ENCODE results near the gene IFIT1.
"Not testable (repeated sequence)": the region's sequence is repeated elsewhere in the genome, so short reads cannot be mapped to it uniquely, and the experiment has no call there.

The IFIT1 gene

DNA sequence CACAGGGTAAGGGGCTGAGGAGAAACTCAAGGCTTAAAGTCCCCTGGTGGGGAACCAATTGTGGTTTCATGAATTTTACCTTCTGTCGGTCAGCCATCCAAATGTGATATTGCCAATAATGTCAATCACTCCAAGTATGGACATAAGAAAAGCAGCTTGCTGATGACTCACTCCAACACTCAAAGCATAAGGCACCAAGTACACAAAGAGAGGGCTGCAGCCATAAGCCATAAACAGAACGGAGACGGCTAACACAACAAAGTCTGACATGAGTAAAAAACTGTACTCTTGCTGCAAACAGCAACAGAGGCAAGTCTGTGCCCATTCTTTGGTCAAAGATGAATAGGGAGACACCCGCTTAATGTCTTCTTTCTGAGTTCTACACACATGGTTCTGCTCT lies 46.1 kb downstream of the IFIT1 start:
- Histone ChIP-seq H3K4me3 (ENCODE audit: insufficient read depth, low read depth, low read length) (no peak overlapping the region), H3K4me1 (ENCODE audit: control insufficient read depth, insufficient read depth, low read length) (no peaks in the 10 kb centered on the region), H3K27ac (ENCODE audit: insufficient read depth, low read depth, low read length, poor library complexity, severe bottlenecking) (no peak overlapping the region), H3K9me3 (ENCODE audit: control insufficient read depth, low read length) (no peaks in the 10 kb centered on the region), H3K27me3 (ENCODE audit: control insufficient read depth, insufficient read depth, low read length, poor library complexity, severe bottlenecking) (no peaks in the 10 kb centered on the region), H3K36me3 (ENCODE audit: control insufficient read depth, insufficient read depth, low read length) (no peaks in the 10 kb centered on the region)
- WGBS, 2 experiments, result 93 to 96% methylated on average over 4 of the region's 4 CpGs

DNA sequence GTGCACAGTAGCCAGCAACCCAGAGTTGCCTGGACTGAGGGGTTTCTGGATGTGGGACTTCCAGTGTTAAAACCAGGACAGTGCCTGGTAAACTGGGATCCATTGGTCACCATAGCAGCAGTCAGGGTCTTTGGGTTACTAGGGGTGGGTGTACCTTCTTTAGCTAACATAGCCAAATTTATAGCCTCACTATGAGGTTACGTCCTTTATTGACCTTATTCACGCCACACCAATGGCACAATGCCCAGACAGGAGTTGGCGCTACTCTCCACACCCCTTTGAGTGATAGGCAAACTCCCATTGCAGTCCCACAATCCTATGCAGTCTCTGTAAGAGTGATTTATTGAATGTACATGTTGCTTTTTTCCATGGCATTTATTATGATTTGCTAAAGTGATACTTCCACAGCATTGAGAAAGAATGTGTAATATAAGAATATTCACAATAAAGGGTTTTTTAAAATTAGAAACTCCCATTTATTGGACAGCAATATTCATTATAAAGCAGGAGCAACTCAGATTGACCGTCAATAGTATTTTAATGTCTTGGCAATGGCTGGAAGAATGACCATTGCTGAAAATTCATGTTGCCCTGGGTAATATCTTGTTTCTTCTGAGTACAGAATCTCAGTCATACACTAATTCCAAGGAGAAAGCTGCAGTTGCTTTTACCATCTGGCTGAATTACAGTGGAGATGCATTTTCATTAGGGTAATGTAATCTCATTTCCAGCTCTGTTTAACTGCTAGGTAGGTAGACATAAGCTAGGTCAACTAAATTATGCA lies 48.0 kb downstream of the IFIT1 start:
- no peaks in the 10 kb centered on the region for H3K27me3 ChIP-seq (ENCODE audit: control insufficient read depth, insufficient read depth, low read length, poor library complexity, severe bottlenecking)
- no peak overlapping the region for H3K4me3 ChIP-seq (ENCODE audit: insufficient read depth, low read depth, low read length)
- WGBS, 2 experiments, result 95 to 96% methylated on average over 4 of the region's 4 CpGs
- H3K27ac ChIP-seq (ENCODE audit: insufficient read depth, low read depth, low read length, poor library complexity, severe bottlenecking), result no peak overlapping the region
- H3K9me3 ChIP-seq (ENCODE audit: control insufficient read depth, low read length), result no peaks in the 10 kb centered on the region
- H3K4me1 ChIP-seq (ENCODE audit: control insufficient read depth, insufficient read depth, low read length), result no peaks in the 10 kb centered on the region
- H3K36me3 ChIP-seq (ENCODE audit: control insufficient read depth, insufficient read depth, low read length), result no peaks in the 10 kb centered on the region

DNA sequence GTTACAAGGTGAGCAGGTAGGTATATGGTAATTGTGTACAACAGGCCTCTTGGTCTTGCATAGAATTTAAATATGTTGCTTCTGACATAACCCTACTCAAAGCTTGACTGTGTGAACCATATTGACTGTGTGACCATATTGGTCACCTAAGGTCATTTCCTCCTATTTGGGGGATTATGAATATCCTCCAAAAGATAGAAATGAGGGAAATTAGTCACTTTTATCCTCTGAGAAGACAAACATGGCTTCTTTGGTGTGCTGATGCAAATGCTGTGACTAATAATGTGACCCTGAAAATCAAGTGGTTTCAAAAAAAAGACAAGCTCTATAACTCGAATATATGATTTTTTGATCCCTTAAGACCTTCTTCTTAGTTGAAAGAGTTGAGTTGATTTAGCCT lies 49.9 kb downstream of the IFIT1 start:
- Histone ChIP-seq H3K36me3 (ENCODE audit: control insufficient read depth, insufficient read depth, low read length) (no peaks in the 10 kb centered on the region), H3K27me3 (ENCODE audit: control insufficient read depth, insufficient read depth, low read length, poor library complexity, severe bottlenecking) (no peaks in the 10 kb centered on the region), H3K4me1 (ENCODE audit: control insufficient read depth, insufficient read depth, low read length) (no peaks in the 10 kb centered on the region), H3K9me3 (ENCODE audit: control insufficient read depth, low read length) (no peaks in the 10 kb centered on the region), H3K27ac (ENCODE audit: insufficient read depth, low read depth, low read length, poor library complexity, severe bottlenecking) (no peak overlapping the region), H3K4me3 (ENCODE audit: insufficient read depth, low read depth, low read length) (no peak overlapping the region)
- WGBS, 2 experiments, result 88 to 100% methylated on average over 1 of the region's 1 CpG

DNA sequence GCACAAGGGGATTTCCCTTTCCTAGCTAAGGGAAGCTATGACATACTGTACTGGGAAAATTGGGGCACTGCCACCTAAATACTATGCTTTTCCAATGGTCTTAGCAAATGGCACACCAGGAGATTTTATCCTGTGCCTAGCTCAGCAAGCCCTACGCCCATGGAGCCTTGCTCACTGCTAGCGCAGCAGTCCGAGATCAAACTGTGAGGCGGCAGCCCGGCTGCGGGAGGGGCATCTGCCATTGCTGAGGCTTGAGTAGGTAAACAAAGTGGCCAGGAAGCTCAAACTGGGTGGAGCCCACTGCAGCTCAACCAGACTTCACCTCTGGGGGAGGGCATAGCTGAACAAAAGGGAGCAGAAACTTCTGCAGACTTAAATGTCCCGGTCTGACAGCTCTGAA lies 52.4 kb downstream of the IFIT1 start:
- H3K9me3 ChIP-seq (ENCODE audit: control insufficient read depth, low read length); H3K4me3 ChIP-seq (ENCODE audit: insufficient read depth, low read depth, low read length); H3K4me1 ChIP-seq (ENCODE audit: control insufficient read depth, insufficient read depth, low read length); H3K27me3 ChIP-seq (ENCODE audit: control insufficient read depth, insufficient read depth, low read length, poor library complexity, severe bottlenecking); H3K27ac ChIP-seq (ENCODE audit: insufficient read depth, low read depth, low read length, poor library complexity, severe bottlenecking); H3K36me3 ChIP-seq (ENCODE audit: control insufficient read depth, insufficient read depth, low read length): not testable (repeated sequence)
- 95 to 97% methylated on average over 7 of the region's 7 CpGs for WGBS, 2 experiments

DNA sequence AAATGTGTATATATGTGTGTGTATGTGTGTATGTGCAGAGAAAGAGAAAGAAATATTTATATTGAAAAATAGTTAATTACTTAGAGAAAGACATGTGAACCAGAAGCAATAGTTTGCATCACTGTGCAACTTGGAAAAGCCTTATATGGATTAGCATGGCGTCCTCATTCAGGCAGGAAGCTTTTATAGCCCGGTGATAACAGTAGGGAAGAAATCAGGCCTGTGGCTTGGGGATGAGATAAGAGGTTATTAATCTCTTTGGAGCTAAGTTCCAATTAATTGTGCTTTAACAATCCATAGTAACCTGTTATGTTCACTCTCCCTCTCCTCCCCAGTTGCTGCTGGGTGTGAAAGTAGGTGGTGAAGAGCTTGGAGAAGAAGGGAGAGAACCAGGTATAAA lies 58.5 kb downstream of the IFIT1 start:
- Histone ChIP-seq H3K4me1 (ENCODE audit: control insufficient read depth, insufficient read depth, low read length) (no peaks in the 10 kb centered on the region), H3K27me3 (ENCODE audit: control insufficient read depth, insufficient read depth, low read length, poor library complexity, severe bottlenecking) (no peaks in the 10 kb centered on the region), H3K4me3 (ENCODE audit: insufficient read depth, low read depth, low read length) (no peak overlapping the region), H3K9me3 (ENCODE audit: control insufficient read depth, low read length) (no peaks in the 10 kb centered on the region), H3K27ac (ENCODE audit: insufficient read depth, low read depth, low read length, poor library complexity, severe bottlenecking) (no peak overlapping the region), H3K36me3 (ENCODE audit: control insufficient read depth, insufficient read depth, low read length) (no peaks in the 10 kb centered on the region)
- 94 to 97% methylated on average over 2 of the region's 2 CpGs for WGBS, 2 experiments

DNA sequence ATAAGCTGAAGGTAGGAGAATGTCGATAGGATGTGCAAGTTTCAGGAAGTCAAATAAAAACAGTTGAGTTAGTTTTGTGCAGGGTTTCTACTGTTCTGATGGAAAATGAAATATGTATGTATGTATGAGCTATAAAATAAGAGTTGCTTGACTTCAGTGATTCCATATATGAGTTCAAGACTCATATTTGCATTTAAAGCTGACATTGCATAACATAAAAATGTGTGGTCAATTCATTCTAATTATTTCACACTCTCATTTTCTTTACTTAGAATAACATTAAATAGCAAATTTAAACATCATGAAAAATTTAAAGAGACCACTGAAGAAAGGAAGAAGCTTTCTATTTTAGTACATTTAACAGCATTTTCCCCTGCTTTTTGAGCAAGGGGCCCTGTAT lies 59.8 kb downstream of the IFIT1 start:
- Histone ChIP-seq H3K36me3 (ENCODE audit: control insufficient read depth, insufficient read depth, low read length) (no peaks in the 10 kb centered on the region), H3K4me3 (ENCODE audit: insufficient read depth, low read depth, low read length) (no peak overlapping the region), H3K27me3 (ENCODE audit: control insufficient read depth, insufficient read depth, low read length, poor library complexity, severe bottlenecking) (no peaks in the 10 kb centered on the region), H3K4me1 (ENCODE audit: control insufficient read depth, insufficient read depth, low read length) (no peaks in the 10 kb centered on the region), H3K27ac (ENCODE audit: insufficient read depth, low read depth, low read length, poor library complexity, severe bottlenecking) (no peak overlapping the region), H3K9me3 (ENCODE audit: control insufficient read depth, low read length) (no peaks in the 10 kb centered on the region)
- WGBS, 2 experiments, result 96 to 100% methylated on average over 1 of the region's 1 CpG

DNA sequence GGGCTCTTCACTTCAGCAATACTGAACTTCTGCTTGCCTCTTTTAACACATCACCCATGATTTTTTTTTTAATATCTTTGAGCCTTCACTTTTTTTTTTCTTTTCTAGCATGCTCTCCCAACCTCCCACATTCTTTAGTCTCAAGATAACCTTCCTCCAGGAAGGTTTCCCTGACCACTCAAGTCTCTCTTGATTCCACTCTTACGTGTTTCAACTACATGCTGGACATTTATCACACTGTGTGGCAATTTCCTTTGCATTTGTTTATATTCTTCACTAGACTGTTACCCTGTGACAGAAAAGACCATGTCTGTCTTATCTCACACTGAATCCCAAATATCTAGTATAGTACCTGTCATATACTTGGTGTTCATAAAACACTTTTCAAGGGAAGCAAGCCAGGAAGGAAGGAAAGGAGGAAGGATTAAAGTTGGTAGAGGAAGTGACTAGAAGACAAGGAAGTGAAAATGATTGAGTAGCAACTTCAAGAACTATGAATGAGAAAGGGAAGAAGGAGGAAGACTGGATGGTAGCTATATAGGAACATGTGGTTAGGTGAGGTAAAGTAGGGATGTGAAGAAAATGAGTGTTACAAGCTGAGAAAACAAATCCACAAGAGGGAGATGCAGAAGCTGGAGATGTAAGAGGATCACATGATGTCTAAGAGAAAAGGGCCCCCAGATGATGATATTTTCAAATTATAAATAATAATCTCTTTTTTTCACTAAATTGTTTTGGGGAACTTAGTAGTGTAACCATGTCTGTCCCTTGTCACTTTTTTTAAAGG lies 62.3 kb downstream of the IFIT1 start:
- no peak overlapping the region for H3K4me3 ChIP-seq (ENCODE audit: insufficient read depth, low read depth, low read length)
- WGBS, 2 experiments, result 92 to 96% methylated on average over 1 of the region's 1 CpG

More for the DNA sequence above, 62.3 kb downstream of the IFIT1 start:
- Histone ChIP-seq H3K9me3 (ENCODE audit: control insufficient read depth, low read length) (no peaks in the 10 kb centered on the region), H3K27ac (ENCODE audit: insufficient read depth, low read depth, low read length, poor library complexity, severe bottlenecking) (no peak overlapping the region), H3K27me3 (ENCODE audit: control insufficient read depth, insufficient read depth, low read length, poor library complexity, severe bottlenecking) (no peaks in the 10 kb centered on the region), H3K36me3 (ENCODE audit: control insufficient read depth, insufficient read depth, low read length) (no peaks in the 10 kb centered on the region), H3K4me1 (ENCODE audit: control insufficient read depth, insufficient read depth, low read length) (no peaks in the 10 kb centered on the region)

Data from ectodermal cell (in vitro differentiated cells).